ENCODE results near the gene GPR132.
A peak's percentile ranks its signal among the peaks of the same experiment; 100 is the strongest.
"Not testable (repeated sequence)": the region's sequence is repeated elsewhere in the genome, so short reads cannot be mapped to it uniquely, and the experiment has no call there.

GPR132 gene

GRCh38 chr14:105045710-105046326, 19.4 kb downstream of the GPR132 start:
- in situ Hi-C loops (cut with MboI; ENCODE audit: low sequenced_read_pairs, unreplicated experiment): no loop called here
- peak; percentile 96 for DNase-seq (ENCODE audit: low spot score)
- TF ChIP-seq CTCF (IDR thresholded peaks at IDR 0.05; ENCODE audit: borderline replicate concordance, control extremely low read depth, extremely low read depth, insufficient read depth, missing control alignments): peak; percentile 100

- DNase-seq (ENCODE audit: low spot score): no peak
- in situ Hi-C loops (cut with MboI; ENCODE audit: low sequenced_read_pairs, unreplicated experiment): no loop called here
- no peak for TF ChIP-seq CTCF (IDR thresholded peaks at IDR 0.05; ENCODE audit: borderline replicate concordance, control extremely low read depth, extremely low read depth, insufficient read depth, missing control alignments)
Observed at GRCh38 chr14:105043641-105044040, 21.6 kb downstream of the GPR132 start.

- TF ChIP-seq CTCF (IDR thresholded peaks at IDR 0.05; ENCODE audit: borderline replicate concordance, control extremely low read depth, extremely low read depth, insufficient read depth, missing control alignments): no peak
- in situ Hi-C loops (cut with MboI; ENCODE audit: low sequenced_read_pairs, unreplicated experiment): no loop called here
- no peak for DNase-seq (ENCODE audit: low spot score)
Observed at GRCh38 chr14:105042813-105043212, 22.4 kb downstream of the GPR132 start.

DNA sequence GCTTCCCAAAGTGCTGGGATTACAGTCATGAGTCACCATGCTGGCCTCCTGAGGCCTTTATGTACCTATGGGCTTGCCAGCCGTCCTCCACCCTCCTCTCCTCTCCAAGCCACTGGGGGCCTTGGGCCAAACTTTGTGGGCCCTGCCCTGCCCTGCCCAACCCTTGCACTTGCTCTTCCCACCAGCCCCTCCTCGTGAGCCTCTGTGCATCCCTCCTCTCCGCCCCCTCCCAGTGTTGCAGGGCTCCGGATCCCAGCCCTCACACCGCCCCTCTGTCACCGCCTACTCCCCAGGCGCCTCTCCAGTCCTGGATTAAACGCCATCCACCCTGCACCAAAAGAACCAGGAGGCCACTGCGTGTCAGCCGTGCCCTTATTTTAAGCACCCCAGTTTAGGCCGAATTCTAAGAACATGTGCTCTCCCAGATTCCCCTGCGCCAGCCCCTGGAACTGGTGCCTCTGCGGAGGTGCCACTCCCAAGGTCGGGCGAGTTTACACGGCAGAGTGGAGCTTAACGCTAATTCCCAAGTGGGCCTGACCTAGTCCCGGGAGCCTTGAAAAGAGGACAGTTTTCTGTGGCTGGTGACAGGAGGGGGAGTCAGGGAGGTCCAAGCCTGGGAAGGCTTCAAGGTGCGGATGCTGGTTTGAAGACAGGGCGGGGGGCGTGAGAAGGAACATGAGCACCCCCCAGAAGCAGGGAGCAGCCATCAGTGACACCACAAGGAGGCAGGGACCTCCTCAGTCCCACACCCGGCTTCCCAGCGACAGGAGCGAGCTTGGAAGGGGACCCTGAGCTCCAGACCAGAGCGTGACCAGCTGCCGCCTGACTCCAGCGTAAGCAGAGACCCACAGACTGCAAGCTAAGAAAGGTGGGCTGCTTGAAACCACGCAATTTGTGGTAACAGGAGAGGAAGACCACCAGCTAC, 23.1 kb downstream of the GPR132 start:
- no peak for DNase-seq (ENCODE audit: low spot score)
- in situ Hi-C loops (cut with MboI; ENCODE audit: low sequenced_read_pairs, unreplicated experiment): no loop called here
- TF ChIP-seq CTCF (IDR thresholded peaks at IDR 0.05; ENCODE audit: borderline replicate concordance, control extremely low read depth, extremely low read depth, insufficient read depth, missing control alignments): no peak

DNA sequence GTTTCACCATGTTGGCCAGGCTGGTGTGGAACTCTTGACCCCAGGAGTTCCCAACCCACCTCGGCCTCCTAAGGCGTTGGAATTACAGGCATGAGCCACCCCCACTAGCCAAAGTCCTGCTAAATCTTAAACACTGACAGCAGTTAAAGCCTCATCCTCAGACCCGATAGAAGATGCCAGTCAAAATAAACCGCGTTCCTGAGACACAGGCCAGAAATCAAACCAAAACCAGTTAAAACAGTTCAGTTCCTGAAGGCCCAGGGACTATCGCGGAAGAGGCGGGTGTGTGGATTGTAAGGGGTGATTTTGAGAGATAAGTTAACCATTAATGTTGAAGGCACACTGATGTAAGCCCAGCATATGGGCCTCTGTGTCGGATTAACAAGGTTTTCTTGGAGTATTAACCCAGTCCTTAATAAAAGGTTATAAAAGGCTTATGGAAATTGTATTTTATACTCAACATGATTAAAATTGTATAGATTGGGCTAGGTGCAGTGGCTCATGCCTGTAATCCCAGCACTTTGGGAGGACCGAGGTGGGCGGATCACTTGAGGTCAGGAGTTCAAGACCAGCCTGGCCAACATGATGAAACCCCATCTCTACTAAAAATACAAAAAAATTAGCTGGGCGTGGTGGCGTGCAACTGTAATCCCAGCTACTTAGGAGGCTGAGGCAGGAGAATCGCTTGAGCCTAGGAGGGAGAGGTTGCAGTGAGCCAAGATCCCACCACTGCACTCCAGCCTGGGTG, 25.6 kb downstream of the GPR132 start:
- in situ Hi-C loops (cut with MboI; ENCODE audit: low sequenced_read_pairs, unreplicated experiment): loop anchor here (10.0 kb wide), 1 partner anchor 55 kb away; the partner anchor contains the start of gene CLBA1
- no peak for TF ChIP-seq CTCF (IDR thresholded peaks at IDR 0.05; ENCODE audit: borderline replicate concordance, control extremely low read depth, extremely low read depth, insufficient read depth, missing control alignments)
- DNase-seq (ENCODE audit: low spot score): no peak

DNA sequence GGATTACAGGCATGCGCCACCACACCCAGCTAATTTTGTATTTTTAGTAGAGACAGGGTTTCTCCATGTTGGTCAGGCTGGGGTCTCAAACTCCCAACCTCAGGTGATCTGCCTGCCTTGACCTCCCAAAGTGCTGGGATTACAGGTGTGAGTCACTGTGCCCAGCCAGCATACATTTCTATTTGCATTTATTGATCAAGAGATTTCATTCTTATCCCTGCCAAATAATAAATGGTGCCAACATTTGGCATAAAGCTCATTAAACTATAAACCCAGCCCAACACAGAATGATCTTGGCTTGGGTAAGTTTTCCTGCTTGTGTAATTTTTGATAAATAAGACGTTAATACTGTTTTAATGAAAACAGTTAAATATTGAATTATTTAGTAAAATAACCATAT, 29.6 kb downstream of the GPR132 start:
- not testable (repeated sequence) for DNase-seq (ENCODE audit: low spot score)
- in situ Hi-C loops (cut with MboI; ENCODE audit: low sequenced_read_pairs, unreplicated experiment): loop anchor here (10.0 kb wide), 1 partner anchor 51 kb away; the partner anchor contains the start of gene CLBA1

All from GM13976 (cell line).